ENCODE results near the gene CFAP100.

DNA sequence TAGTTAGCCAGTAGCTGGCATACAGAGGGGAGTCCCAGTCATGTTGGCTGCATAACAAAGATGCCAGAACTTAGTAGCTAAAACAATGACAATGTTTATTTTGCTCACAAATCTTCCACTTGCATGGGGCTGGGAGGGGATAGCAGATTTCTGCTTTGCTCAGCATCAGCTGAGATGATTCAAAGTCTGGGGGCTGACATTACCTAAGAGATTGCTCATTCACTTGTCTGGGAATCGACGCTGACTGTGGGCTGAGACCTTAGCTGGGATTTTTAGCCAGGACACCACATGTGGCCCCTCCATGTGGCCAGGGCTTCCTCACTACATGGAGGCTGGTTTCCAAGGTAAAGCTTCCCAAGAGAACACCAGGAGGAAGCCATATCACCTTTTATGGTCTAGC is 12.7 kb upstream of the CFAP100 start:
- TF ChIP-seq CTCF (IDR thresholded peaks at IDR 0.05; ENCODE audit: low read length) (no peak), EZH2 (optimal IDR thresholded peaks at IDR 0.05; ENCODE audit: low read depth, low read length) (no peak)

All from MM.1S (cell line).